Kidney (tissue), 14 donors: ENCODE results near the gene SMURF1. TPM values are rescaled to one million over a fixed set of nuclear protein-coding genes. Genes with fewer than 3 reads are reported as not detected.

Experiments used
- DNase-seq, 5 donors: peaks; one replicate each; pipeline ENCODE4 v3.0.0-alpha.2; 2013 to 2020
- FAIRE-seq: peaks from 2 replicates; lab custom pipeline; 2012; peaks lifted over from hg19 to GRCh38; lab: Jason Lieb, UNC
- H3K27ac ChIP-seq, 2 donors: one replicate each; pipeline ENCODE4 v1.7.0; 2013; ENCODE audit warnings: low read depth in 2 of 2, low read length in 2 of 2, inconsistent platforms in 1 of 2
- H3K27me3 ChIP-seq: one replicate; pipeline ENCODE4 v1.7.1; 2013; ENCODE audit warnings: low read length, inconsistent platforms; ENCODE audit not compliant: control insufficient read depth, insufficient read depth
- H3K36me3 ChIP-seq, 3 donors: one replicate each; pipeline versions ENCODE4 v1.7.0 to v1.7.1; 2013; ENCODE audit warnings: low read length in 3 of 3, control low read depth in 1 of 3, inconsistent platforms in 1 of 3; ENCODE audit not compliant: insufficient read depth in 3 of 3, control insufficient read depth in 2 of 3
- H3K4me1 ChIP-seq, 3 donors: one replicate each; pipeline versions ENCODE4 v1.7.0 to v1.7.1; 2013; ENCODE audit warnings: low read length in 3 of 3, inconsistent platforms in 1 of 3, low read depth in 1 of 3; ENCODE audit not compliant: control insufficient read depth in 2 of 3, insufficient read depth in 2 of 3
- H3K4me3 ChIP-seq, 3 donors: one replicate each; pipeline versions ENCODE4 v1.7.0 to v1.8.1; 2013; ENCODE audit warnings: low read length in 3 of 3, control low read depth in 1 of 3, inconsistent platforms in 1 of 3
- H3K9ac ChIP-seq, 3 donors: one replicate each; pipeline versions ENCODE4 v1.7.0 to v1.7.1; 2013; ENCODE audit warnings: low read length in 3 of 3, control low read depth in 1 of 3, inconsistent platforms in 1 of 3
- H3K9me3 ChIP-seq, 3 donors: one replicate each; pipeline versions ENCODE4 v1.7.0 to v1.7.1; 2013; ENCODE audit warnings: low read length in 3 of 3, control low read depth in 1 of 3, inconsistent platforms in 1 of 3; ENCODE audit not compliant: control insufficient read depth in 2 of 3, insufficient read depth in 1 of 3
- intact Hi-C: fragments of 100-400 bp; cut with DNase I; formaldehyde crosslinking; loops from one replicate; pipeline ENCODE4 v1.11.1; 2022
- polyA plus RNA-seq: library from polyadenylated mRNA; stranded (reverse); fragments of 350-450 nt; fragmentation: Illumina TruSeq; extraction: RNeasy Lipid Tissue Mini Kit (QIAGEN cat#74804); gene quantifications from one replicate; pipeline ENCODE4 v1.2.3, GENCODE V29; 2014; ENCODE audit warnings: low read depth, low replicate concordance; ENCODE audit not compliant: insufficient read depth
- total RNA-seq: library from RNA; stranded (reverse); fragmentation: NEBNext Ultra II Directional; extraction: Animal tissue kit (Norgen Biotek cat#: 25700); gene quantifications from one replicate; pipeline ENCODE4 v1.2.1, GENCODE V29; 2021
- TF ChIP-seq, protein P1 (sequence below): IDR thresholded peaks from 3 replicates; pipeline ENCODE4 v1.5.1; 2012; ENCODE audit warnings: mild to moderate bottlenecking, moderate library complexity, borderline replicate concordance; ENCODE audit not compliant: insufficient read depth; ENCODE audit errors: extremely low read depth
- donor health status: control.
- donor health status: control.
- donor health status: control.
- donor health status: control.
- donor health status: control.
- donor health status: DM: yes; HTN: yes; CAD: no.
- donor health status: Normal renal cell carcinoma (clear cell type).

The SMURF1 gene
- total and polyA plus RNA-seq, 2 donors from 2014 or later: 6.3 to 29.8 TPM

GRCh38 chr7:99000196-99000903 lies 143.6 kb downstream of the SMURF1 start:
- H3K9me3 ChIP-seq: no peaks in the 10 kb centered on the region
- H3K27me3 ChIP-seq: no peaks in the 10 kb centered on the region
- no peak overlapping the region for H3K27ac ChIP-seq
- intact Hi-C loops: no loop called here
- H3K4me1 ChIP-seq: peaks cover 0 to 4% (median 2%) of the 10 kb centered on the region in 3 donors
- H3K4me3 ChIP-seq: no peak overlapping the region
- DNase-seq (no peak), FAIRE-seq (no peak)
- TF ChIP-seq, protein P1, sequence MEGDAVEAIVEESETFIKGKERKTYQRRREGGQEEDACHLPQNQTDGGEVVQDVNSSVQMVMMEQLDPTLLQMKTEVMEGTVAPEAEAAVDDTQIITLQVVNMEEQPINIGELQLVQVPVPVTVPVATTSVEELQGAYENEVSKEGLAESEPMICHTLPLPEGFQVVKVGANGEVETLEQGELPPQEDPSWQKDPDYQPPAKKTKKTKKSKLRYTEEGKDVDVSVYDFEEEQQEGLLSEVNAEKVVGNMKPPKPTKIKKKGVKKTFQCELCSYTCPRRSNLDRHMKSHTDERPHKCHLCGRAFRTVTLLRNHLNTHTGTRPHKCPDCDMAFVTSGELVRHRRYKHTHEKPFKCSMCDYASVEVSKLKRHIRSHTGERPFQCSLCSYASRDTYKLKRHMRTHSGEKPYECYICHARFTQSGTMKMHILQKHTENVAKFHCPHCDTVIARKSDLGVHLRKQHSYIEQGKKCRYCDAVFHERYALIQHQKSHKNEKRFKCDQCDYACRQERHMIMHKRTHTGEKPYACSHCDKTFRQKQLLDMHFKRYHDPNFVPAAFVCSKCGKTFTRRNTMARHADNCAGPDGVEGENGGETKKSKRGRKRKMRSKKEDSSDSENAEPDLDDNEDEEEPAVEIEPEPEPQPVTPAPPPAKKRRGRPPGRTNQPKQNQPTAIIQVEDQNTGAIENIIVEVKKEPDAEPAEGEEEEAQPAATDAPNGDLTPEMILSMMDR: no peak
- peaks cover 7 to 41% (median 27%) of the 10 kb centered on the region in 3 donors for H3K36me3 ChIP-seq
- H3K9ac ChIP-seq: no peak overlapping the region

- peaks cover 2 to 41% (median 27%) of the 10 kb centered on the region in 3 donors for H3K36me3 ChIP-seq
- FAIRE-seq: no peak
- no peak for DNase-seq
Observed at GRCh38 chr7:98998821-98999725, 144.8 kb downstream of the SMURF1 start.

GRCh38 chr7:98997846-98998245 lies 146.1 kb downstream of the SMURF1 start:
- no peak overlapping the region for H3K27ac ChIP-seq
- H3K9me3 ChIP-seq: no peaks in the 10 kb centered on the region
- intact Hi-C loops: no loop called here
- peaks cover 0 to 4% (median 2%) of the 10 kb centered on the region in 3 donors for H3K4me1 ChIP-seq
- FAIRE-seq (no peak), DNase-seq (no peak)
- peaks cover 2 to 49% (median 37%) of the 10 kb centered on the region in 3 donors for H3K36me3 ChIP-seq
- H3K4me3 ChIP-seq: no peak overlapping the region
- H3K27me3 ChIP-seq: no peaks in the 10 kb centered on the region
- H3K9ac ChIP-seq: no peak overlapping the region
- TF ChIP-seq, protein P1: no peak

More at GRCh38 chr7:98998821-98999725, 144.8 kb downstream of the SMURF1 start:
- Histone ChIP-seq H3K4me1 (peaks cover 0 to 4% (median 2%) of the 10 kb centered on the region in 3 donors), H3K9ac (no peak overlapping the region), H3K4me3 (no peak overlapping the region), H3K27me3 (no peaks in the 10 kb centered on the region), H3K27ac (no peak overlapping the region), H3K9me3 (no peaks in the 10 kb centered on the region)
- intact Hi-C loops: no loop called here
- TF ChIP-seq, protein P1: no peak
